Breast epithelium (tissue), 3 donors: ENCODE measurements around the gene KRTAP2-4.

Source experiments
- POLR2A ChIP-seq: fragments of 450-650 bp; IDR thresholded peaks from one replicate; pipeline ENCODE4 v1.6.1; 2016; ENCODE audit warnings: antibody characterized with exemption, mild to moderate bottlenecking, moderate library complexity
- POLR2AphosphoS5 ChIP-seq, 3 donors: sonication (generic); formaldehyde crosslinking; IDR thresholded peaks; one replicate each; pipeline ENCODE4 v1.6.1; 2017; ENCODE audit warnings: antibody characterized with exemption in 3 of 3
- TF ChIP-seq, protein P1 (sequence below), 3 donors: fragments of 450-650 bp; IDR thresholded peaks; one replicate each; pipeline ENCODE4 v1.5.1; 2016 to 2017; ENCODE audit warnings: antibody characterized with exemption in 3 of 3, mild to moderate bottlenecking in 3 of 3, moderate library complexity in 3 of 3

DNA sequence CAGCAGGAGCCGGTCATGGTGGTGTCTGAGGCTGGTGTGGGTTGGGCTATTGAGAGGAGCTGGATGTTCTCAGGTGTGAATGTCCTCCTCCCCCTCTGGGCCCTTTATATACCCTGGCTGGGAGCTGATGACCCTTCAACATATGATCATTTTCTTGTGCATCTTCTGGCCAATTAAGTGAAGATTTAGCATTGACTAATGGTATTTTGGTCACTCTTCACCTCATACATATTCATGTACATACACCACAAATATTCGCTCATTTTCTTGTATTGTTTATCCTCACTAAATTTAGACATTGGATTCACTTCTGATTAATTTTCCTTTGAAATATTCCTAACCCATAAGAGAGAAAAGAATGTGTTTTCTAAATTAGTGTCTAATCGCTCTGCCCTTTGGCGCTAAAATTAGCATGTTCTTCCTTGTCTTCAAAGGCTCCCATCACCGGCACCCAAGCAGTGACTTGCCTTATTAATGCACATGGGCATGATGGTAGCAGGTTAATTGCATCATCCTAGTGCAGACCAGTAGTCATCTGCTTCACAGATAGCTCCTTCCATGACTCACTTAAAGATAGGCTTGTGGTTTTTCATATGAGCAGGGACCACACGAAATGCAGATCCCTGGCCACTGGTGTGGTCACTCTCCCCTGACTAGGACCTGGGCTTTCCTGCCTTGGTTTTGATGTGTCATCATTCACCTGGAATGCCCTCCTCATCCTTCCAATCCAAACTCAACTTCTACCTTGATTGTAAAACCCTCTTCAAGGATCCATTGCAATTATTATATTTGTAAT lies at the start of gene KRTAP2-4:
- TF ChIP-seq POLR2AphosphoS5 (IDR thresholded peaks at IDR 0.05) (no peak), POLR2A (no peak)
- TF ChIP-seq, protein P1, sequence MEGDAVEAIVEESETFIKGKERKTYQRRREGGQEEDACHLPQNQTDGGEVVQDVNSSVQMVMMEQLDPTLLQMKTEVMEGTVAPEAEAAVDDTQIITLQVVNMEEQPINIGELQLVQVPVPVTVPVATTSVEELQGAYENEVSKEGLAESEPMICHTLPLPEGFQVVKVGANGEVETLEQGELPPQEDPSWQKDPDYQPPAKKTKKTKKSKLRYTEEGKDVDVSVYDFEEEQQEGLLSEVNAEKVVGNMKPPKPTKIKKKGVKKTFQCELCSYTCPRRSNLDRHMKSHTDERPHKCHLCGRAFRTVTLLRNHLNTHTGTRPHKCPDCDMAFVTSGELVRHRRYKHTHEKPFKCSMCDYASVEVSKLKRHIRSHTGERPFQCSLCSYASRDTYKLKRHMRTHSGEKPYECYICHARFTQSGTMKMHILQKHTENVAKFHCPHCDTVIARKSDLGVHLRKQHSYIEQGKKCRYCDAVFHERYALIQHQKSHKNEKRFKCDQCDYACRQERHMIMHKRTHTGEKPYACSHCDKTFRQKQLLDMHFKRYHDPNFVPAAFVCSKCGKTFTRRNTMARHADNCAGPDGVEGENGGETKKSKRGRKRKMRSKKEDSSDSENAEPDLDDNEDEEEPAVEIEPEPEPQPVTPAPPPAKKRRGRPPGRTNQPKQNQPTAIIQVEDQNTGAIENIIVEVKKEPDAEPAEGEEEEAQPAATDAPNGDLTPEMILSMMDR (IDR thresholded peaks at IDR 0.05): no peak
